Progenitor cell of endocrine pancreas (in vitro differentiated cells): Measurements from ENCODE around the gene FAM199X. TPM values are rescaled to one million over a fixed set of nuclear protein-coding genes. Genes with fewer than 3 reads are reported as not detected.

Experiments
- total RNA-seq: library from RNA; stranded (reverse); gene quantifications from 2 replicates; pipeline ENCODE4 v1.2.1, GENCODE V29; 2021

Gene FAM199X
- total RNA-seq, 1 donor from 2014 or later: 23.2 TPM

Other genes with a start within 250 kb of the FAM199X start
- gene TMSB15B, start 203.8 kb upstream of the FAM199X start, total RNA-seq: 20.9 and 22.2 TPM in 2 replicates
- gene H2BW1, start 152.7 kb upstream of the FAM199X start, total RNA-seq: not detected in 2 replicates
- gene H2BW2, start 126.5 kb upstream of the FAM199X start, total RNA-seq: not detected in 2 replicates
- 15.5 and 17.3 TPM in 2 replicates for gene TMSB15C, start 90.2 kb upstream of the FAM199X start, total RNA-seq
- 5.1 and 5.9 TPM in 2 replicates for gene ZCCHC18, start 53.9 kb upstream of the FAM199X start, total RNA-seq
- 9.9 and 10.0 TPM in 2 replicates for gene SLC25A53, start 9.4 kb upstream of the FAM199X start, total RNA-seq
- not detected in 2 replicates for gene ESX1, start 88.5 kb downstream of the FAM199X start, total RNA-seq